ENCODE data around the gene CLDN16.

The CLDN16 gene

GRCh38 chr3:190443257-190443656 is 55.3 kb downstream of the CLDN16 start:
- no peak overlapping the region for H3K4me3 ChIP-seq (replicated peaks; ENCODE audit: low read depth, low read length)
- no peak for DNase-seq (ENCODE audit: extremely low read depth, low read depth)
- peak; percentile 34 for TF ChIP-seq CTCF (IDR thresholded peaks at IDR 0.05; ENCODE audit: low read depth, low read length, missing control alignments)

- no peak for TF ChIP-seq CTCF (IDR thresholded peaks at IDR 0.05; ENCODE audit: low read depth, low read length, missing control alignments)
- H3K4me3 ChIP-seq (replicated peaks; ENCODE audit: low read depth, low read length) = no peak overlapping the region
- no peak for DNase-seq (ENCODE audit: extremely low read depth, low read depth)
Measured at GRCh38 chr3:190444006-190444405, 56.0 kb downstream of the CLDN16 start.

GRCh38 chr3:190444576-190445145 is 56.7 kb downstream of the CLDN16 start:
- H3K4me3 ChIP-seq (replicated peaks; ENCODE audit: low read depth, low read length) = no peak overlapping the region
- no peak for TF ChIP-seq CTCF (IDR thresholded peaks at IDR 0.05; ENCODE audit: low read depth, low read length, missing control alignments)
- no peak for DNase-seq (ENCODE audit: extremely low read depth, low read depth)

DNA sequence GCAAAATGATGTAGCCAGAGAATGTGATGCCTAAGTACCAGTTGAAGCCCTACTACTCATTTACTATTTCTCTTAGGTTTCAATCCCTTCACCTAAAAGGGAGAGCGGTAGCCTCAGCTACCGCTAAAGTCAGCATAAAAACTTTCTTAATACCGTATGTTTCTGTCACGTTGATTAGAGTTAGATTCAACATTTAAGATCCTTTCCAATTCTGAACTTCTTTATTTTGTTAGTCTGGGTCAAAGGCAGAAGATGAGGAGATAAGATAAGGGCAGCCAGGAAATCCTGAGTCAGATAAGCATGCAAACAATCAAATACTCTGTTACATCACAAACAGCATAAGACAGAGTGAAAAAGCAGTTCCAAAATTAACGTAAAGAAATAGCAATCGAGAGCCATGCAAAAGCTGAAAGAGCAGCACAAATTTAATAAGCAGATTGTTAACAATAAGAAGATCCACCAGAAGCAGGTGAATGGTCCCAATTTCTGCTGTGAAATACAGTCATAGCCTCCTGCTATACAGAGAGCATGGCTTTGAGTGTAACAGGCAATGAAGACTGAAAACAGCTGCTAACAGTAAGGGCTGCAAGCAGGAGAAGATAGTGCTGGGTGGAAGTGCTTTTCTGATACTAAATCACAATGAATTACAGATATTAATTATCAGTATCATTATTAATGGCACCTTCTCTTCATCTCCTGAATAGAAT is 58.8 kb downstream of the CLDN16 start:
- no peak for DNase-seq (ENCODE audit: extremely low read depth, low read depth)
- H3K4me3 ChIP-seq (replicated peaks; ENCODE audit: low read depth, low read length) = no peak overlapping the region
- TF ChIP-seq CTCF (IDR thresholded peaks at IDR 0.05; ENCODE audit: low read depth, low read length, missing control alignments) = no peak

DNA sequence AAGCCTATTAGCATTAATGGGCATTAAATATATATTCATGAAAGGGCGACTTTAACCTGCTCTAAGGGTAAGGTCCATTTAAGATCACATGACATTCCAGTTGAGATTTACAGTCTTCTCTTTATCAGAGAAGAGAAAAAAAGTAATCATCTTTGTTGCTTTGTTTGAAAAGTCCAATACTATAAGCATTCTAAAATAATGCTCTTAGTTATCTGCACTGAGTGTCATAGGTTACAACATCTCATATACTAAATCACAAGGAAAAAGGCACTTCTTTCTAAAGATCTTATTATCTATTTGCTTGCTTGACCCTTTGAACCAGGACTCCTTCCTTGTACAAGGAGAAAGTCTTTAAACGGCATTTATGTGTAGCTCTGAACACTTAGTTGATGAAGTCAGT is 60.3 kb downstream of the CLDN16 start:
- no peak overlapping the region for H3K4me3 ChIP-seq (replicated peaks; ENCODE audit: low read depth, low read length)
- no peak for DNase-seq (ENCODE audit: extremely low read depth, low read depth)
- TF ChIP-seq CTCF (IDR thresholded peaks at IDR 0.05; ENCODE audit: low read depth, low read length, missing control alignments) = no peak

DNA sequence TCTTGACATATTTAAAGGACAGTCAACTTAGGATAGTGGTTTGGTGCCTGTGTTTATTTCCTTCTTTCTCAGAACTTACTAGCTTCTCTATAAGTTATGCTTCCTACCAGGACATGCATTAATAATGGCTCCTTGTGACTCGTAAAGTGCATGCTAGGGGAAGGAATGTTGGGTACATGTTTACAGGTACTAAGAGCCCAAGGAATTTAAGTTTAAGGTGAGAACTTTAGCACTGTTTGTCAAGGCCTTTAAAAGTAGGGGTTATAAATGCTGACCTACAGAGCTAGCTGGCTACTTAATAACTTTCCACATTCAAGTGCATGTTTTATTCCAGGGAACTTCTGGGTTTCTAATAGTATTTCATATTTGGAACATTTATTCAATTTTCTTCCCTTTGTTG is 61.8 kb downstream of the CLDN16 start, which contains the start of gene TMEM207:
Gene TMEM207, minus strand, starts transcription at position 101 of the 400 bp plus-strand sequence. Its CDS starts 92 bp downstream, at position 9.
- TF ChIP-seq CTCF (IDR thresholded peaks at IDR 0.05; ENCODE audit: low read depth, low read length, missing control alignments) = no peak
- H3K4me3 ChIP-seq (replicated peaks; ENCODE audit: low read depth, low read length) = no peak within 1 kb of the TSS
- DNase-seq (ENCODE audit: extremely low read depth, low read depth) = no peak

Data from HFF-Myc (cell line).